ENCODE results near the gene GPR34.
"Not testable (repeated sequence)": the region's sequence is repeated elsewhere in the genome, so short reads cannot be mapped to it uniquely, and the experiment has no call there.

The GPR34 gene

DNA sequence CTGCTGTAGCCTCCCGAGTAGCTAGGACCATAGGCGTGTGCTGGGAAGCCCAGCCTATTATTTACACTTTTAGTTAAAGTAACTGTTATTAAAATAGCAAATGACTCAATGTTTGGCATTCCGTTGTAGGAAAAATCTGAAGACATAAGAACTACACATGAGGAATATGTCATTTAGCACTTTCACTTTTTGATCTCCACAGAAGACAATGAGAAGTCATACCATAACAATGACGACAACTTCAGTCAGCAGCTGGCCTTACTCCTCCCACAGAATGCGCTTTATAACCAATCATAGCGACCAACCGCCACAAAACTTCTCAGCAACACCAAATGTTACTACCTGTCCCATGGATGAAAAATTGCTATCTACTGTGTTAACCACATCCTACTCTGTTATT, 6.7 kb downstream of the GPR34 start:
- DNase-seq: no peak

DNA sequence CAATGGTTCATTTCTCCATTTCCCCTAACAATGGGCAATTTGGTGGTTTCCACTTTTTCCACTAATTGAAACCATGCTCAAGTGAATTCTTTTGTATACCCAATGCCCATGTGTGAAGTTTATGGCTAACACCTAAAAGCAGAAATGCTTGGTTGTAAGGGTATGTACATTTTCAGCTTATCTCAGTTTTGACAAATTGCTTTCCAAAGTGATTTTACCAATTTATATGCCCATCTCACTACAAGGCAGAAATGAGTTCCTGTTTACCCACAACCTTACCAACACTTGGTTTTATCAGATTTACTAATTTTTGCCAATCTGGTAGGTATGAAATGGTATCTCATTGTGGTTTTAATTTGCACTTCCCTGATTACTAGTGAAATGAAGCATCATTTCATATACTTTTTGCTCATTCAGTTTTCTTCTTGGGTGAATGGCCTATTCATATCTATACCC, 14.8 kb downstream of the GPR34 start:
- no peak for DNase-seq

DNA sequence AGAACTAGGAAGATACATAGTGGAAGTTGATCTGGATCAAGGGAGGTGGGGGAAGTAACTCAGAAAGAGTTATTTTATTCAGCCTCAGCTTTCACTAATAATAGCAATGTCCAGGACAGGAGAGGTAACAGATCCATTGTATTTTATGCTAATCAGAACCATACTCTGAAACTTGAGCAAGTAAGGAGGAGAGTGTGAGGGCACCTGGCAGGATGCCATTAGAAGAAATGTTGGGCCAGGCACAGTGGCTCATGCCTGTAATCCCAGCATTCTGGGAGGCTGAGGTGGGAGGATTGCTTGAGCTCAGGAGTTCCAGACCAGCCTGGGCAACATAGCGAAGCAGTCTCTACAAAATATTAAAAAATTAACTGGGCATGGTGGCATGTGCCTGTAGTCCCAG, 16.3 kb downstream of the GPR34 start:
- no peak for DNase-seq

DNA sequence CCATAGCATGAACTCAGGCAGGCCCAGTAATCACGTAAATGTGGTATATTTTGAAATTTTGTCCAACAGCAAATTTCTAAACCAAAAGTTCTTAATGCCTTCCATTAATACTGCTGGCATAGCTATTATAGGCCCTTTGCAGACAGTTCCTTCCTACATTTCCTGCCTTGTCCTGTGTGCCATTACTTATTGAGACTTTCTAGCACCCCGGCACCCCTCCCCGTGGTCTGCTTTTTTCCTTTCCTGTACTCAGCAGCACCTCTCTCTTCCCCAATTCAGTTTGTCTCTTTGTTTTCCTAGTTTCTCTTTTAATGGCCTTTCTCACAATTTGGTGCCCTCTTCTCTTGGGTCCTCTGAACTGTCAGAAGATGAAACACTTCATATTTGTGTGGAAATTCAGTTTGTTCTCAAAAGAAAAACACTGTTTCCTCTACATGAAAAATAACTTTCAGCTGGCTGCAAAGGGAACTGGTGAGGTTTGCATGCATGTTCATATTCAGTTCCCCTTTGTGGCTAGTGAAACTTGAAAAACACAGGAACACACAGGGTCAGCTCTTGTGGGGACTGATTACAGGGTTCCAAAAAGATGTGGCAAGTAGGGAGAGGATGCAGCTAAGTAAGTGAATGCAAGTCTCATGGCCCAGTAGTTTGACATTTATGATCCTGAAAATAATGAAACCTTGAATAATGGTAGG, 17.1 kb downstream of the GPR34 start:
- no peak for DNase-seq

DNA sequence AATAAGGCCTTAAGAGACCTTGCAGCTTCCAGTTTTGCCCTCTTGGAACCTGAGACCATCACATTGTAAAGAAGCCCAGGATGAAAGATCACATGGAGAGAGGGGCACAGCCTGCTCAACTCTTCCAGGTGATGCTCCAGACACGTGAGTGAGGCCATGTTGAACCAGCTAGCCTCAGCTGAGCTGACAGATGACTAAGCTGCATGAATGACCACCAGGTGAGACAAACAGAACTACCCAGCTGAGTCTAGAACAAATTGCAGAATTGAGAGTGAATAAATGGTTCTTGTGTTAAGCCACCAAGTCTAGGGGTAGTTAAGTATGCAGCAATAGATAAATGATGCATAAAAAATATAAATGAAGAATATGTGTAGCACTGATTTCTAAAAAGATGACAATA, 18.4 kb downstream of the GPR34 start:
- no peak for DNase-seq

DNA sequence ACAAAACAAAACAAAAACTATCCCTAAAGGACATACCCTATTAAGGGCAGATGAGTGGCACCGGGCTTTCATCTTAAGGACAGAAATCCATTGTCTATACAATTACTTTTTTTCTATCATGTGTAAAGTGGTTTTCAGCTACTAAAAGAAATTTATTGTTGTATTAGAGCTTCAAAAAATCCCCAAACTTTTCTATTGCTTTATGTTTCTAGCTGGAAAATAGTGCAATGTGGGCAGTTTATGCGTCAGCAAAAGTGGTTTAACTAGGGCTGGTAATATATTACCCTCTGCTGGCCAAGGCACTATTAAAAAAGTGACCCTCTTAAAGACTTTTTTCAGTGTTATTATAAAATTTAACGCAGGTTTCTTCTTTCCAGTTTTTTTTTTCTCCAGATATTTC, 19.7 kb downstream of the GPR34 start:
- no peak for DNase-seq

DNA sequence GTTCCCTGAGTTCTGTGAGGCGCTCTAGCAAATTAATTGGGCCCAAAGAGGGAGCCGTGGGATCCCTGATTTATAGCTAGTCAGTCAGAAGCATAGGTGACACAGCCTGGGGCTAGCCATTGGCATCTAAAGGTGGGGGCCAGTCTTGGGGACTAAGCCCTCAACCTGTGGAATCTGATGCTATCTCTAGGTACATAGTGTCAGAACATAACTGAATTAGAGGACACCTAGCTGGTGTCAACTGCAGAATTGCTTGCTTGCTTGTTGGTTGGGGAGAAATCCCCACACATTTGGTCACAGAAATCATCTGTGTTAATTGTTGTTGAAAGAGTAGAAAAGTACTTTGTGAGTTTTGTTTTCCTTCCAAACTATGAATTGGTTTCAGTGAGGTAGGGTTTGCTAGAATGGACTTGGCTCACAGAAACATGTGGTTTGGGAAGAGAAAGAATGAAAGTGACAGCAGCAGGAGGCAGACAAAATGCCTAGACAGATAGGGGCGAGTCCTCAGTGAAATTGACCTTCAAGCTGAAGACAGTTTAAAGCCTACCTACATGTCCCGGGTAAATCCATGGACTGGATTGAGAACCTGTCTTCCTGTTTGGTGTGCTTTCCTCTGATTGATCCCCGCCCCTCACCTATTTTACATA, 22.4 kb downstream of the GPR34 start:
- DNase-seq: no peak

DNA sequence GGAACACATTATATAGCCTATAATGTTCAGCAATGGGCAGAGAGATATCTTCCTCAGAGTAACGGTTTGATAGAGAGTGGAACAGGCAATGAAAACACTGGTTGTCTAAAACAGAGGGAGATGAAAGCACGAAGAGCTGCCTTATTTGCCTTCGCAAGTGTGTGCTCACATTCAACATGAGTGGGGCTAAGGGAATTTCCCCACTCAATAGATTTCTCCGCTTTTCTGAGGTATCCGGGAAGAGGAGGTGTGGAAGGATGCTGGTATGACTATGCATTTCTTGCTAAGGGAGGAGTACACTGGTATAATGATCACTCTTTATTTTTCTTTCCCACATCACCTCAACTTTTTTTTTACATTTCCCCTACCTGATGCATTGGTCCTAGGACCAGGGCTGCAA, 27.4 kb downstream of the GPR34 start:
- no peak for DNase-seq

DNA sequence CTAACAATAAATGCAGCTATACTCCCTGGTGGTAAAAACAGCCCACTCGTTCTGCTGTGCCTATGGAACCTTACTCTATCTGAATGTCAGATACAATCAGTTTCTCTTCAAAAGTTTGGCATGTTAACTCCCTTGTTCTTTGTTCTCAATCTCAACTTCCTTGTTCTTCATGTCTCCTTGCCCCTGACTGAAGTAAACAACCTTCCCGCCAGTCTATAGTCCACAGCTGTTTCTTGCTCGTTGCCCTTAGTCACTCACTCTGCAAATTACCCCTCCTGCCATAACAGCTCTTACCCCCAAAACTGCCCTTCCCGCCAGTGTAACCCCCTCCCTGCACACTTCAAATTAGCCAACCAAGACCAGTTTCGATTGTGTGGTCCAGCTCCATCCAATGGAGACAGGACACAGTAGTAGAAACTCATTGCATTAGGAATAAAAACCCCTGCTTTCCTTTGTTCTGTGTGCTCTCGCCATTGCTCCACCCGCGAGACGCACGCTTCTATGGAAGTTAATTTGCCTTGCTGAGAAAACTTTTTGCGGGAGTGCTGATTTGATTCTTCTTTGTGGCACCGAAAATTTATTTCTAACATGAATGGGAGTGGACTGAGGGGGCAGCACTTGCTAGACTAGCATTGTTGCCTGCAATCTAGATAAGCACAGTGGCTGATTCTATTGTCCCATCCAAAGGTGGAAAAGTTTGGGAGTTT, 28.1 kb downstream of the GPR34 start:
- DNase-seq: no peak

DNA sequence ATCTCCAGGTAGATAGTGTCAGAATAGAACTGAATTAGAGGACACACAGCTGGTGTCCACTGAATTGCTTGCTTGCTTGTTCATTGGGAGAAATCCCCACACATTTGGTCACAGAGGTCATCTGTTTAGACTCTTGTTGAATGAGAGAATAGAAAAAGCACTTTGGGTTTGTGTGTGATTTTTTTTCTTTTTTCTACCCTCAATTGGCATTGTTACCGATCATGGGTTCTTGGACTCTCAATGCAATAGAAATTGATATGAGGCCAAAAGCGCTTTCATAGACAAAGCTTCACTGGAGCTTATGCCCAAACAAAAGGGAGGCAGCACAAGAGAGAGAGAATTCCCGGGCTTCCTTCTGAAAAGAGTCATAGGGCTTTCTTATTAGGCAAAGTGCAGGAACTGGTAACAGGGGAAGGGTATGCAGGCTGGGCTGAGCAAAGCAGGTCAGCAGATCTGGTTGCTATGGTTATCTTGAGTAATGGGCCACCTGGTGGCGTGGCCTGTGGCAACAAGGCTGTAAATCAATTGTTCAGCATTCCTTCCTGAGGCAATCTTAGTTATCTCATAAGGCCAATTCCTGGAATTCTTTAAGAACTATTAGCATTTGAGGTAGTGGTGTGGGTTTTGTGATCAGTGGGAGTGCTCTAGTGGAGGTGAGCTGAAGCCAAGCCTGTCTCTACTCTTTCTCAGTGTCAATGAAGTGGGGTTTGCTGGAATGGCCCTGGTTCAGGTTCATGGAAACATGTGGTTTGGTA, 29.9 kb downstream of the GPR34 start:
- DNase-seq: no peak

DNA sequence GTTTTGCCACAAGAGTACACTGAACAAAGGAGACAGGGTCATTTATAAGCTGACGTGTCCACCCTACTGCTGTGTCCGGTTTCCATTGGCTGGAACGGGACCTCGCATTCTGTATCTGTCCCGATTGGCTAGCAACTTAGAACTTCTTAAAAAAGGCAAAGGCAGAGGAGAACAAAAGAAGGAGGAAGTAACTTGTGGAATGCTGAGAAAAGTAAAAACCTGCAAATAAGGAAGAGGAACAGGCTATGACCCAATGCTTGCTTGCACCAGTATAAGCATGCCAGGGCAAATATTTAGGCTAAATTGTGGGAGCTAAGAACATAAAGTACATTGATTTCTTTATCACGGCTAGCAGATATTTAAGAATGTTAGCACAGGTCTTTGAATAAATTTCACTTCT, 30.8 kb downstream of the GPR34 start:
- not testable (repeated sequence) for DNase-seq

DNA sequence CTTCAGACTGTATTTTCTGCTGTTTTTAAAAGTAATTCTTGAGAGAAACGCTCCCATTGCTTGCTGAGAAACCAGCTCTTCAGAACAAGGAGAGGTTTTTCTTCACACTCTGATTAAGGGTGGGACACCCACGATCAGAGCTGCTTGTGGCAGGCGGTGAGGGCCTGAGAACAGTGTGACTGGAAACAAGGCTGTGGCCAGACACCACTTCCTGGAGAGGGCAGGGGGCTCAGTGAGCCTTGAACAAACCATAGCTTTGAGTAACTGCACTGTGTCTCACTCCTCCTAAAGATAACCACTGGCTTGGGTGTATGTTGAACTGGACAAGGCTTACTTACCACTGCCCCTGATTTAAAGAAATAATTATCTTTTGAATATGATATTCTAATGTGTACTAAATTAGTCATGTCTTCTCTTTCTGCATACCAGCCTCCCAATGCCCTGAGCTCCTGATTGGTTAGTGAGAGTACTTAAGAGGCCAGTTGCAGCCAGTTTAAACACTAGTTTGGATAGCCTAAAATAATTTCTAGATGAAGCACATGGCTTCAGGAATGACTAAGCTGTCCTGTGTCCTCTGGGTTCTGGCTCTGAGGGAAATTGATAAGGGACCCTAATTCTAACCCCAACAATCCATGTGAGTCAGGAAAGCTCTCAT, 31.5 kb downstream of the GPR34 start:
- DNase-seq: no peak

DNA sequence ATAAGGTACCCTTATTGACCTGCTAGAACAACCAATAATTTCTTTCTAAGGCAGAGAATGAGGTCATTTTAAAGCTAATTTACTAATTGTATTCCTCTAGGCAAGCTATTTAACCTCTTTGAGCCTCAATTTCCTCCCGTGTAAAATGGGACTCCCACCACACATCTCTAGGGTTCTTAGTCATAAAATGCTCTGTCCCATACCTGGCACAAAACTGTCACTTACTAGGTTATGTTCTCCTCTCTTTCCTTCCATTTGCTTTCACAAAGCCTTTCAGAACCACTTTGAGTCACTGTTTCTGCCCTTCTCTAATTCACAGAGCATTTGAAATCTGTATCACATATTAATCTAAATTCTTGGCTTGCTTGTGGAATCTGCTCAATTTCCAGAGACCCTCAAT, 32.8 kb downstream of the GPR34 start:
- no peak for DNase-seq

DNA sequence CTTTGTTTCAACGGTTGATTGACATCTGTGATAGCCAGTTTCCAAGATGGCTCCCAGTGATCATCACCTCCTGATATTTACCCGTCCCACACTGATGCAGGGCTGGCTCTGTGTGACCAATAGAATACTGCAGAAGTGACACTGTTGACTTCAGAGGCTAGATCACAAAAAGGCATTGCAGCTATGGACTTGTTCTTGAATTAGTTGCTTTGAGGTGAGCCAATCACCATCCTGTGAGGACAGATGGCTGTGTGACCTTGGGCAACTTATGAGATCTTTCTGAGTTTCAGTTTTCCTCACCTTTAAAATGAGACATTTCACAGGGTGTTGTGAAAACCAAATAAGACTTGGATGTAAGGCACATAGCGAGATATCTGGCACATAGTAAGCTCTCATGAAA, 33.4 kb downstream of the GPR34 start:
- no peak for DNase-seq

DNA sequence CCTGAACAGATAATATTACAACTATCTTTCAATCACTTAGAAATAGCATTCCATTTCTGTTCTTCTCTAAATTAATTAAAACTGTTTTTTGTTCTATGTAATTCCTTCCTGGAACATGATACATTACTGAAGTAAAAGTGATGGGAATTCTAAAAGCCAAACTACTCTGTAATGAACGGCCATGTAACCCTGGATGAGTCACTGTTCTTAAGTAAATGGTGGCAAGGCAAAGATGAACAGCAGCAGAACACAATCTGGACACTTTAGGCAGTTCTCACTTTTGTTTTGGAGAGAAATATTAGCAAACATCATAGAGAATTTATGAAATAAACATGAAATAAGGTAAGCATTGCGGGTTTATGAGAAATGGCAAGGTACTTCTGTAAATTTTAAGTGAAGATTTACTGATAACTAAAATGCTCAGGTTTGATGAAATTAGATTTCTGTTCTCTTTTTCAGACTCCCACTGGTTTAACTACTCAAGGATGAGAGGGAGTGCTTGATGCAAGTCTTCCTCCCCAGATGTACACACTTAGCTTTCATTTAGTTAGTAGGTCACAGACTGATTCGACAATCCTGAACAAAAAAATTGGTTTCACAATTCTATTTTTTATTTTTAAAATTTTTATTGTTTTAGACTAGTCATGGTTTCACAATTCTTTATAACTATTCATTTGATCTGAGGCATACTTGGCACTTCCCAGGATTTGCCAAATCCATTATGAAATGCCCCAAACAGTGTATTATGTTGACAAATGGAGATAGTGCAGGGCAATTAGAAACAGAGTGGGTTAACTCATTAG, 34.2 kb downstream of the GPR34 start:
- DNase-seq: no peak

DNA sequence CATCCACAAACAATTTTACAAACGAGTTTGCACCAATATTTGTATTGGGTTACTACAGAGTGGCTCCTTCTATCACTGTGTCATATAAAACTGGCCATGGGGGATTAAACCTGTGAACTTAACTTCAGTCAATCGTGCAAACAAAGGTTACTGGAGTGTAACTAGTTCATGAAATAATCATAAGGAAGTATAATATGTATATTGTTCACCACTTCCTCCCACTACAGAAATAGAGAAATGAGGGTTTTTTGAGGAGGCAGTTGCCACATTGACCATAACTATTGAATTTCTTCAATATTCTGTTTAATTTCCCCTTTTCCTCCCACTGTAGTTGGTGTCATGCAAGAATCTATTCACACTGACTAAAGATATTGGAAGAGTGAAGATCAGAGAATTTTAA, 35.1 kb downstream of the GPR34 start, which contains the start of gene GPR82:
Gene GPR82, plus strand, starts transcription at position 356 of the 400 bp plus-strand sequence. CDS start 2,846 bp downstream, outside the sequence.
- no peak for DNase-seq

DNA sequence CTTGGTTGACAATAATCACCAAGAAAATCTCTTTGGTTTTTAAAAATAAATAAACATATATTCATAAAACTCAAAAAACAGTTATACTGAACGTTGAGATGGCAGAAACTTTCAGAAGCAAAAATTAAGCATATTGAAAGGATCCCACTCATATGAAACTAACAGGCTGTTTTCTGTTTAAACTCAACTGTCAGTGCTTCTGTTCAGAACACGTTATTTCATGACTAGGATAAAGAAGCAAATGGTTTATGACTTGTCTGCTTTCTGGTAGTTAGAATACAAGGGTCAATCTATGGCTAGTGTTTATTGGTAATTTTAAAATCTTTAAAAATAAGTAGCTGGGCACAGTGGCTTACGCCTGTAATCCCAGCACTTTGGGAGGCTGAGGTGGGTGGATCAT, 39.4 kb downstream of the GPR34 start:
- no peak for DNase-seq

DNA sequence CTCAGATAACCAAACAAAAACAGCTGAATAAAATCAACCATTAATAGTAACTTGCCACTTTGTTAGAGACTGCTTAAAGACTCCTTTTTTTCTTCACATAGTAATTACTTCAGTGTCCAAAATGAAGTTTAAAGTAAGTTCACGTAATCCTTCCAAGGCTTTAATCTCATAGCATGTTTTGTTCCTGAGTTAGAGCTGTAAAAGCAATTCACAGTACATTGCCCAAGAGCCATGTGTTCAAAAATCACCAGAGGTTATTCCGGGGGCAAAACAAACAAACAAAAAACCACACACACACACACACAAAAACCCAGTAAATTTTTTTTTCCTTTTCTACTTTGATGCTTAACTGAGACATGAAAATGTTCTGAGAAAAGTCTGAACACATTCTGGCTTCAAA, 41.3 kb downstream of the GPR34 start:
- no peak for DNase-seq

DNA sequence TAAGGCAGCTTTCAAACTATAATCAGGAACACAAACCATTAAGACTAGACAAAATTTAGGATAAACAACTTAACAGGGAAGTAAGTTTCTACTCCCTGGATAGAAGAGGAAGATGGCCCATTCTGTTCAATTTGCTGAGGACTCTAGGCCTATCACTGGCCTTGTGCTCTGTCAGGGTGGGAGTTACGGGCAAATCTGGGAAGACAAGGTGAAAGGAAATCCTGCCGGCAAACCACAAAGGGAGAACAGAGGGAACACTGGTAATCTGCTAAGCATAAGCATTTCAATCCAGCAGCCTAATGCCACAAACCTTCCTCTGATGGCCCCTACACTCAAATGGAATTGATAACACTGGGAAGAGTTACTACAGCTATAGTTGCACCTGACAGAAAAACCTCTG, 43.5 kb downstream of the GPR34 start:
- no peak for DNase-seq

DNA sequence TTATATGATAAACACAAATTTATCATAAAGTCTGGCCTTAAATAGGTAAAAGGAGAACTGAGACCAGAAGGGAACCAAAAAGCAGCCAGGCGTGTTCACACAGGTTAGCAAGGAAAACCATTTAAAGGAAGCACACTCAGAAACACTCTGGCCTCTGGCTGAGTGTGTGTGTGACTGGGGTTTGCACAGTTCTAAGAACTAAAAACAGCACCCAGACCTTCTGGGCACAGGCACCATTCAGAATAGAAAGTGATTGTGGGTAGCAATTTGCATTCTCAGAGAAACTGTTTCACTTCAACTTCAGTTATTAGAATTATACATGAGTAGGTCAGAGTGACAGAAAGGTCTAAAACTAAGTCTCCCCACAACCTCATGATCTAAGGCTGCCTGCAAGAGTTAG, 45.2 kb downstream of the GPR34 start:
- DNase-seq: peak in 1 of 2 experiments; percentile 7

DNA sequence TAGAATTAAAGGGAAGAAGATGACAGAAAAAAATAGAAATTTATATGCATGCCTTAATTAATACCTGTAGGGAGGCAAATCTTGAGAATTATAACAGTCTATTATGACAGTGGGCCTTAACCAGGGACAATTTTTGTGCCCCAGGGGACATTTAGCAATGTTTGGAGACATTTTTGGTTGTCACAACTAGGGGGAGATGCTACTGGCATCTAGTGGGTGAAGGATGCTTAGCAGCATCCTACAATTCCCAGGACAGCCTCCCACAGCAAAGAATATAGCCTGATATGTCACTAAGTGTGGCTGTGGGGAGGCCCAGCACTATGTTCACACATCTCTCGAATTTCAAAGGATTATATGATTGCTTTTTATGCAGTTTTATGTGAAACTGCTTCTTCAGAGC, 45.8 kb downstream of the GPR34 start:
- peak; percentile 12 to 33 for DNase-seq

DNA sequence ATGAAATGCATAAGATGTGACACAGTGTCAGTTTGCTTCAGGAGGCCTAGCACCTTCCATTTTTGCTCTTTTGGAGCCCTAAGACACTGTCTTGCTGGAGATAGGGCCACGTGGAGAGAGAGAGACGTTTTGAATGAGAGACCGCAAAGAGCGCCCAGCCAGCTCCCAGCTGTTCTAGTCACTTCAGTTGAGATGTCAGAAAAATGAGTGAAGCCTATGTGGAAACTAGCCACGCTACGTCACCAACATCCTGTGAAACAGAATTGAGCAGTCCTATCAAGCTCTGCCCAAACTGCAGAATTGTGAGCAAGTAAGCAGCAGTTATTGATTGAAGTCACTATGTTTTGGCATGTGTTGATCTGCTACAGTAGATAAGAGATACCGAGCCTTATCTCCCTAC, 48.3 kb downstream of the GPR34 start:
- DNase-seq: no peak

Measured in NCI-H526 (cell line).